Sigmoid colon (tissue), 4 donors: ENCODE results near the gene FURIN.

Experiments
- POLR2A ChIP-seq, 2 donors: fragments of 450-650 bp; IDR thresholded peaks; one replicate each; pipeline ENCODE4 v1.6.1; 2016; ENCODE audit warnings: antibody characterized with exemption in 2 of 2, mild to moderate bottlenecking in 2 of 2, moderate library complexity in 2 of 2
- POLR2AphosphoS5 ChIP-seq, 4 donors: sonication (generic); formaldehyde crosslinking; IDR thresholded peaks; one replicate each; pipeline ENCODE4 v1.6.1; 2017; ENCODE audit warnings: antibody characterized with exemption in 4 of 4

DNA sequence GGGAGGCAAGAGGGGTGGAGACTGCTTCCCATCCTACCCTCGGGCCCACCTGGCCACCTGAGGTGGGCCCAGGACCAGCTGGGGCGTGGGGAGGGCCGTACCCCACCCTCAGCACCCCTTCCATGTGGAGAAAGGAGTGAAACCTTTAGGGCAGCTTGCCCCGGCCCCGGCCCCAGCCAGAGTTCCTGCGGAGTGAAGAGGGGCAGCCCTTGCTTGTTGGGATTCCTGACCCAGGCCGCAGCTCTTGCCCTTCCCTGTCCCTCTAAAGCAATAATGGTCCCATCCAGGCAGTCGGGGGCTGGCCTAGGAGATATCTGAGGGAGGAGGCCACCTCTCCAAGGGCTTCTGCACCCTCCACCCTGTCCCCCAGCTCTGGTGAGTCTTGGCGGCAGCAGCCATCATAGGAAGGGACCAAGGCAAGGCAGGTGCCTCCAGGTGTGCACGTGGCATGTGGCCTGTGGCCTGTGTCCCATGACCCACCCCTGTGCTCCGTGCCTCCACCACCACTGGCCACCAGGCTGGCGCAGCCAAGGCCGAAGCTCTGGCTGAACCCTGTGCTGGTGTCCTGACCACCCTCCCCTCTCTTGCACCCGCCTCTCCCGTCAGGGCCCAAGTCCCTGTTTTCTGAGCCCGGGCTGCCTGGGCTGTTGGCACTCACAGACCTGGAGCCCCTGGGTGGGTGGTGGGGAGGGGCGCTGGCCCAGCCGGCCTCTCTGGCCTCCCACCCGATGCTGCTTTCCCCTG lies 13.8 kb downstream of the FURIN start:
- TF ChIP-seq POLR2A (IDR thresholded peaks at IDR 0.05), result no peak
- no peak for TF ChIP-seq POLR2AphosphoS5 (IDR thresholded peaks at IDR 0.05)
